H1 (cell line): ENCODE results near the gene IYD. TPM values are rescaled to one million over a fixed set of nuclear protein-coding genes. Genes with fewer than 3 reads are reported as not detected.

ENCODE experiments used
- CTCF ChIA-PET: fragments of 300-600 bp; sonication (Branson Sonifier 250); formaldehyde crosslinking; loops from one replicate; lab custom pipeline; 2021; ENCODE audit not compliant: partially characterized antibody; lab: Charles Lee
- POLR2A ChIA-PET: fragments of 300-600 bp; sonication (Branson Sonifier 250); formaldehyde crosslinking; loops from one replicate; lab custom pipeline; 2021; ENCODE audit warnings: inconsistent platforms; ENCODE audit not compliant: partially characterized antibody; lab: Charles Lee
- DNase-seq, 2 experiments: peaks; one replicate each; pipeline versions ENCODE4 v3.0.0 to v3.0.0-alpha.2; 2010 to 2022; ENCODE audit warnings: low spot score in 2 of 2, low read depth in 1 of 2, mixed read lengths in 1 of 2
- FAIRE-seq: peaks from 2 replicates; lab custom pipeline; 2011; peaks lifted over from hg19 to GRCh38; lab: Jason Lieb, UNC
- H2AFZ ChIP-seq: 2 replicates; pipeline ENCODE4 v1.8.1; 2012; ENCODE audit warnings: low read length, inconsistent platforms
- H2AK5ac ChIP-seq: 2 replicates; pipeline ENCODE4 v1.6.1; 2013; ENCODE audit warnings: low read depth, low read length
- H2BK120ac ChIP-seq: replicated peaks from 2 replicates; pipeline ENCODE3; 2013; ENCODE audit warnings: low read depth, low read length, inconsistent platforms
- H2BK12ac ChIP-seq: 2 replicates; pipeline ENCODE4 v1.6.1; 2013; ENCODE audit warnings: low read depth, low read length
- H2BK15ac ChIP-seq: 2 replicates; pipeline ENCODE4 v1.6.1; 2013; ENCODE audit warnings: low read length
- H2BK20ac ChIP-seq: 2 replicates; pipeline ENCODE4 v1.6.1; 2013; ENCODE audit warnings: low read length
- H2BK5ac ChIP-seq: 2 replicates; pipeline ENCODE4 v1.6.1; 2013; ENCODE audit warnings: low read depth, low read length
- H3K14ac ChIP-seq: 2 replicates; pipeline ENCODE4 v1.6.1; 2013; ENCODE audit warnings: inconsistent platforms; ENCODE audit not compliant: insufficient read length
- H3K18ac ChIP-seq: 2 replicates; pipeline ENCODE4 v1.6.1; 2013; ENCODE audit warnings: low read length; ENCODE audit errors: extremely low read depth
- H3K23ac ChIP-seq: 2 replicates; pipeline ENCODE4 v1.6.1; 2013; ENCODE audit warnings: inconsistent platforms; ENCODE audit not compliant: insufficient read length
- H3K23me2 ChIP-seq: 2 replicates; pipeline ENCODE4 v1.6.1; 2013; ENCODE audit warnings: low read depth, low read length
- H3K27ac ChIP-seq: 2 replicates; pipeline ENCODE4 v1.6.1; 2011; ENCODE audit warnings: low read depth, low read length, inconsistent platforms
- H3K27me3 ChIP-seq, 4 experiments: replicated peaks in 1 of 4; 1 replicate in 1 of 4; 2 replicates in 3 of 4; pipeline versions ENCODE4 v1.6.1 to v1.8.1; 2011 to 2013; ENCODE audit warnings: low read length in 3 of 4, mild to moderate bottlenecking in 3 of 4, inconsistent platforms in 2 of 4, mixed read lengths in 2 of 4, moderate library complexity in 1 of 4; ENCODE audit not compliant: control insufficient read depth in 3 of 4, insufficient read depth in 3 of 4; ENCODE audit errors: extremely low read depth in 1 of 4
- H3K36me3 ChIP-seq, 4 experiments: 2 replicates each; pipeline versions ENCODE4 v1.6.1 to v1.8.1; 2011 to 2013; ENCODE audit warnings: mild to moderate bottlenecking in 4 of 4, low read length in 3 of 4, moderate library complexity in 2 of 4, control low read depth in 1 of 4, inconsistent platforms in 1 of 4; ENCODE audit not compliant: insufficient read depth in 4 of 4, control insufficient read depth in 2 of 4
- H3K4ac ChIP-seq: replicated peaks from 2 replicates; pipeline ENCODE3; 2013; ENCODE audit warnings: low read length, low read depth, mixed read lengths, inconsistent platforms; ENCODE audit not compliant: insufficient read length
- H3K4me1 ChIP-seq, 4 experiments: replicated peaks in 1 of 4; 1 replicate in 1 of 4; 2 replicates in 3 of 4; pipeline versions ENCODE4 v1.6.1 to v1.8.1; 2011 to 2013; ENCODE audit warnings: low read length in 3 of 4, inconsistent platforms in 2 of 4, mixed read lengths in 1 of 4; ENCODE audit not compliant: insufficient read depth in 4 of 4, control insufficient read depth in 3 of 4
- H3K4me2 ChIP-seq, 2 experiments: 2 replicates each; pipeline versions ENCODE4 v1.6.1 to v1.8.1; 2011 to 2013; ENCODE audit warnings: low read depth in 2 of 2, low read length in 2 of 2, control low read depth in 1 of 2, inconsistent platforms in 1 of 2, mild to moderate bottlenecking in 1 of 2; ENCODE audit not compliant: insufficient read depth in 1 of 2
- H3K4me3 ChIP-seq, 4 experiments: fragments of 200-600, 300-600 bp in 1 of 4; sonication (generic), shearing (Covaris generic), sonication (Bioruptor Twin) in 1 of 4; 2 replicates each; pipeline versions ENCODE4 v1.5.1 to v1.8.1; 2011 to 2016; ENCODE audit warnings: low read length in 4 of 4, low read depth in 3 of 4, control low read depth in 2 of 4, inconsistent platforms in 2 of 4, mild to moderate bottlenecking in 2 of 4, mixed read lengths in 1 of 4, moderate library complexity in 1 of 4; ENCODE audit not compliant: insufficient read depth in 2 of 4; ENCODE audit errors: extremely low read depth in 1 of 4
- H3K56ac ChIP-seq: replicated peaks from 2 replicates; pipeline ENCODE3; 2013; ENCODE audit warnings: low read depth, mild to moderate bottlenecking, mixed read lengths, low read length, inconsistent platforms; ENCODE audit not compliant: insufficient read length
- H3K79me1 ChIP-seq: 2 replicates; pipeline ENCODE4 v1.6.1; 2013; ENCODE audit warnings: low read depth, low read length, control low read depth
- H3K79me2 ChIP-seq, 2 experiments: 2 replicates each; pipeline versions ENCODE4 v1.6.1 to v1.8.1; 2012 to 2013; ENCODE audit warnings: low read length in 2 of 2, mild to moderate bottlenecking in 2 of 2, inconsistent platforms in 1 of 2; ENCODE audit not compliant: insufficient read depth in 2 of 2, control insufficient read depth in 1 of 2
- H3K9ac ChIP-seq, 4 experiments: replicated peaks in 1 of 4; 1 replicate in 1 of 4; 2 replicates in 3 of 4; pipeline versions ENCODE4 v1.6.1 to v1.8.1; 2011 to 2013; ENCODE audit warnings: low read depth in 3 of 4, low read length in 3 of 4, control low read depth in 2 of 4, mild to moderate bottlenecking in 2 of 4, moderate library complexity in 2 of 4, inconsistent platforms in 1 of 4; ENCODE audit errors: extremely low read depth in 1 of 4
- H3K9me3 ChIP-seq, 2 experiments: 2 replicates each; pipeline versions ENCODE4 v1.6.1 to v1.8.1; 2012 to 2013; ENCODE audit warnings: mild to moderate bottlenecking in 2 of 2, moderate library complexity in 2 of 2, control low read depth in 1 of 2, inconsistent platforms in 1 of 2, low read depth in 1 of 2, low read length in 1 of 2, mixed read lengths in 1 of 2; ENCODE audit not compliant: insufficient read depth in 2 of 2
- H4K20me1 ChIP-seq, 2 experiments: replicated peaks in 1 of 2; 2 replicates each; pipeline versions ENCODE3 to v1.8.1; 2011 to 2013; ENCODE audit warnings: inconsistent platforms in 2 of 2, low read length in 2 of 2, mild to moderate bottlenecking in 1 of 2; ENCODE audit not compliant: insufficient read depth in 2 of 2, control insufficient read depth in 1 of 2
- H4K5ac ChIP-seq: 2 replicates; pipeline ENCODE4 v1.6.1; 2013; ENCODE audit warnings: low read length, low read depth, mixed read lengths, inconsistent platforms; ENCODE audit not compliant: insufficient read length
- H4K8ac ChIP-seq: 2 replicates; pipeline ENCODE4 v1.8.0; 2013; ENCODE audit warnings: mild to moderate bottlenecking, moderate library complexity, low read length, inconsistent platforms; ENCODE audit not compliant: insufficient read depth; ENCODE audit errors: extremely low read depth
- H4K91ac ChIP-seq: replicated peaks from 2 replicates; pipeline ENCODE3; 2013; ENCODE audit warnings: low read length, mixed read lengths, inconsistent platforms; ENCODE audit not compliant: insufficient read length
- BACH1 ChIP-seq: IDR thresholded peaks from 2 replicates; pipeline ENCODE4 v1.6.1; 2012; ENCODE audit warnings: low read length, improper control_type of control experiment
- BRCA1 ChIP-seq: IDR thresholded peaks from 2 replicates; pipeline ENCODE4 v1.6.1; 2012; ENCODE audit warnings: low read depth, low read length, improper control_type of control experiment
- CBX8 ChIP-seq: fragments of 300-800, 300-1000 bp; sonication (generic); IDR thresholded peaks from 2 replicates; pipeline ENCODE4 v1.7.1; 2016; ENCODE audit warnings: low read depth, low read length, borderline replicate concordance
- CREB1 ChIP-seq: IDR thresholded peaks from 2 replicates; pipeline ENCODE4 v1.6.1; 2012; ENCODE audit warnings: inconsistent platforms
- CTBP2 ChIP-seq: IDR thresholded peaks from 2 replicates; pipeline ENCODE4 v1.7.0; 2011; ENCODE audit warnings: borderline replicate concordance, mild to moderate bottlenecking, moderate library complexity, mixed read lengths, low read length; ENCODE audit not compliant: insufficient read depth, insufficient read length
- EGR1 ChIP-seq: IDR thresholded peaks from 2 replicates; pipeline ENCODE4 v1.6.1; 2011; ENCODE audit warnings: low read depth, low read length, borderline replicate concordance
- JUND ChIP-seq: IDR thresholded peaks from 2 replicates; pipeline ENCODE4 v1.6.1; 2011; ENCODE audit warnings: mild to moderate bottlenecking, improper control_type of control experiment, low read length
- KDM5A ChIP-seq: fragments of 200-600 bp; IDR thresholded peaks from 2 replicates; pipeline ENCODE4 v1.7.1; 2012; ENCODE audit warnings: mild to moderate bottlenecking, low read length, inconsistent platforms, mixed read lengths
- SIRT6 ChIP-seq: IDR thresholded peaks from one replicate; pipeline ENCODE4 v1.7.1; 2012; ENCODE audit warnings: low read length, inconsistent platforms
- TAF1 ChIP-seq: IDR thresholded peaks from 2 replicates; pipeline ENCODE4 v1.6.1; 2011; ENCODE audit warnings: mild to moderate bottlenecking, low read depth, low read length
- TAF7 ChIP-seq: optimal IDR thresholded peaks from 2 replicates; pipeline ENCODE3; 2011; ENCODE audit warnings: low read depth, mild to moderate bottlenecking, inconsistent platforms, low read length, moderate library complexity, borderline replicate concordance
- ZNF274 ChIP-seq: IDR thresholded peaks from 2 replicates; pipeline ENCODE4 v1.7.0; 2012; ENCODE audit warnings: low read length, borderline replicate concordance; ENCODE audit errors: extremely low read depth
- WGBS, 2 experiments: shearing (Covaris generic) in 1 of 2; methylation state at CpG; one replicate each; pipeline versions ENCODE4 v1.1.6 to v1.1.7; 2013 to 2015; ENCODE audit warnings: low lambda C conversion rate in 2 of 2, mixed read lengths in 2 of 2, inconsistent platforms in 1 of 2, low coverage in 1 of 2, missing lambda C conversion rate in 1 of 2; ENCODE audit not compliant: insufficient replicate concordance in 2 of 2, insufficient coverage in 1 of 2, insufficient read length in 1 of 2; ENCODE audit errors: extremely low coverage in 1 of 2, missing lambda C conversion rate in 1 of 2; 5-methylcytosine and 5-hydroxymethylcytosine counted together
- polyA plus RNA-seq, 7 experiments: library from polyadenylated mRNA; depleted of rRNA in 3 of 7; stranded (reverse) in 5 of 7; unstranded in 2 of 7; fragments of >200 nt in 5 of 7; fragments of 200-250 nt in 2 of 7; gene quantifications; 1 replicate in 5 of 7; 2 replicates in 1 of 7; 4 replicates in 1 of 7; pipeline versions ENCODE4 v1.2.1 to v1.2.3, GENCODE V29; 2011 to 2013; ENCODE audit warnings: missing spikeins in 2 of 7, mixed read lengths in 2 of 7
- total RNA-seq: library from RNA; stranded (reverse); fragmentation: NEBNext Ultra II Directional; extraction: Animal tissue kit (Norgen Biotek cat#: 25700); gene quantifications from 2 replicates; pipeline ENCODE4 v1.2.1, GENCODE V29; 2021
- TF ChIP-seq, protein P1 (sequence below): IDR thresholded peaks from 2 replicates; pipeline ENCODE4 v1.6.1; 2012; ENCODE audit warnings: inconsistent platforms

The IYD gene
- total and polyA plus RNA-seq, 2 of the 8 experiments (the other 6 are each of a cell fraction or from before 2014, with no cell fraction given) = not detected

DNA sequence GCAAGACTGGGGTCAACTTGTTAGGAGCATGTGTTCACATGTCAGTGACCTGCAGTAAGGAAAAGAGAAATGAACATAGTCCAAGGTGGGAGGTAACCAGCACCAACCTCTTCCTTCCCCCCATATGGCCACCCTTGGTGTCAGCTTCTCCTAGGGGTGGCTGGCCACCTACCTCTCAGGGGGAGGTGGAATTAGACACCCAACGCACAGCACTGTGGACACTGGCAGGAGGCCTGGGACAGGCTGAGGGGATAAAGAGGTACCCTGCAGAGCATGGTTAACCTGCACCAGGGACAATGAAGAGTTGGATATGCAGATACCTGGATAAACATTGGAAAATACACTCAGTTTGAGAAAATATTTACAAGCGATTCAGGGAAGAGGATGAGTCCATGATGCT lies 84.5 kb downstream of the IYD start:
- Histone ChIP-seq H3K79me1 (no peaks in the 10 kb centered on the region), H3K4me3 (no peak overlapping the region), H3K27me3 (no peaks in the 10 kb centered on the region), H2BK12ac (no peak overlapping the region), H3K9ac (no peak overlapping the region), H3K36me3 (no peaks in the 10 kb centered on the region), H3K56ac (no peak overlapping the region), H2BK15ac (no peak overlapping the region), H4K20me1 (no peaks in the 10 kb centered on the region), H3K4me2 (no peak overlapping the region), H4K5ac (no peak overlapping the region), H3K4ac (no peak overlapping the region), H2BK5ac (no peak overlapping the region), H4K91ac (no peak overlapping the region), H3K4me1 (peaks cover 0 to 5% (median 3%) of the 10 kb centered on the region in 4 experiments; a peak in 2 of 7 replicates), H3K79me2 (no peaks in the 10 kb centered on the region), H3K23me2 (no peaks in the 10 kb centered on the region), H3K27ac (no peak overlapping the region), H3K9me3 (no peaks in the 10 kb centered on the region), H3K14ac (no peak overlapping the region), H2BK120ac (no peak overlapping the region), H2AFZ (no peak overlapping the region), H2AK5ac (no peak overlapping the region), H2BK20ac (no peak overlapping the region), H3K23ac (no peak overlapping the region), H3K18ac (no peak overlapping the region), H4K8ac (no peak overlapping the region; the same call in 1 of the 2 replicates)
- FAIRE-seq (no peak), DNase-seq (no peak)
- TF ChIP-seq ZNF274 (no peak), SIRT6 (no peak), TAF1 (no peak), CBX8 (no peak), CREB1 (no peak), JUND (no peak), CTBP2 (no peak), BRCA1 (no peak), BACH1 (no peak), KDM5A (no peak), TAF7 (no peak), EGR1 (no peak)
- TF ChIP-seq, protein P1, sequence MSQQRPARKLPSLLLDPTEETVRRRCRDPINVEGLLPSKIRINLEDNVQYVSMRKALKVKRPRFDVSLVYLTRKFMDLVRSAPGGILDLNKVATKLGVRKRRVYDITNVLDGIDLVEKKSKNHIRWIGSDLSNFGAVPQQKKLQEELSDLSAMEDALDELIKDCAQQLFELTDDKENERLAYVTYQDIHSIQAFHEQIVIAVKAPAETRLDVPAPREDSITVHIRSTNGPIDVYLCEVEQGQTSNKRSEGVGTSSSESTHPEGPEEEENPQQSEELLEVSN = no peak
- 77% methylated on average over 2 of the region's 2 CpGs; no CpG with 5 or more reads in 1 of the 2 experiments for WGBS, 2 experiments
- ChIA-PET CTCF (interaction anchor here (0.7 to 1.6 kb wide), 2 partner anchors 12 to 362 kb away, joined by 3 to 5 read pairs; no protein-coding TSS in a partner anchor), POLR2A (no interaction called here)
